Gastroesophageal sphincter (tissue), 3 donors: ENCODE data around the gene KAZN.

Source experiments
- POLR2A ChIP-seq, 2 donors: fragments of 450-650 bp; IDR thresholded peaks; one replicate each; pipeline ENCODE4 v1.6.1; 2017; ENCODE audit warnings: antibody characterized with exemption in 2 of 2, mild to moderate bottlenecking in 2 of 2, moderate library complexity in 1 of 2
- TF ChIP-seq, protein P1 (sequence below), 4 experiments: fragments of 200-600 bp in 2 of 4; fragments of 450-650 bp in 2 of 4; sonication (generic) in 1 of 4; IDR thresholded peaks; one replicate each; pipeline ENCODE4 v1.5.1; 2017 to 2019; ENCODE audit warnings: antibody characterized with exemption in 4 of 4, mild to moderate bottlenecking in 2 of 4, moderate library complexity in 2 of 4

DNA sequence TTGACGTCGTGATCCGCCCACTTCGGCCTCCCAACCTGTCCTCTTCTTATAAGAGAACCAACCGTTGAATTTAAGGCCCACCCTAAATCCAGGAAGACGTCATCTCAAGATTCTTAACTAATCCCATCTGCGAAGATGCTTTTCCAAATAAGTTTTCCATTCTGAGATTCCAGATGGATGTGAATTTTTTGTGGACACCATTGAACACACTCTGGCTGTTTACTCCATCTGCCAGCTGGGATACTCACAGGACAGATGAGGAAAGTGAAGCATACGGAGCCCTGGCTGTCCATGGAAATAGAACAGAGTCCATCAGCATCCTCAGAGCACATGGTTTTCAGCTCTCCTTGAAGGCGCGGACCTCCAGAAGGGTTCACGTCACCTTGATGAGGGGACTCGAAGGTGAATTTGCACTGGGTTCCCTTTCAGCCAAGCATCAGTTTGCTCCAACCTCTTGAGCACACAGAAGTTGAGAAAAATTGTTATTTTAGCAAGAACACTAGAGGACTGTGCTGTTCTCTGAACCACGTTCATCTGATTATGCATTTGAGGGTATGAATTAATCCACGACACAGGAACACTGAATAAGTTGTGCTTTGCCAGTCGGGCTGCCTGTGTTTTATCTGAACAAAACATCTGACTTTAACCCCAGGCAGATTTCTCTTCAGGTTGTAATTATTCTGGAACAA, 68.6 kb downstream of the KAZN start:
- TF ChIP-seq, protein P1, sequence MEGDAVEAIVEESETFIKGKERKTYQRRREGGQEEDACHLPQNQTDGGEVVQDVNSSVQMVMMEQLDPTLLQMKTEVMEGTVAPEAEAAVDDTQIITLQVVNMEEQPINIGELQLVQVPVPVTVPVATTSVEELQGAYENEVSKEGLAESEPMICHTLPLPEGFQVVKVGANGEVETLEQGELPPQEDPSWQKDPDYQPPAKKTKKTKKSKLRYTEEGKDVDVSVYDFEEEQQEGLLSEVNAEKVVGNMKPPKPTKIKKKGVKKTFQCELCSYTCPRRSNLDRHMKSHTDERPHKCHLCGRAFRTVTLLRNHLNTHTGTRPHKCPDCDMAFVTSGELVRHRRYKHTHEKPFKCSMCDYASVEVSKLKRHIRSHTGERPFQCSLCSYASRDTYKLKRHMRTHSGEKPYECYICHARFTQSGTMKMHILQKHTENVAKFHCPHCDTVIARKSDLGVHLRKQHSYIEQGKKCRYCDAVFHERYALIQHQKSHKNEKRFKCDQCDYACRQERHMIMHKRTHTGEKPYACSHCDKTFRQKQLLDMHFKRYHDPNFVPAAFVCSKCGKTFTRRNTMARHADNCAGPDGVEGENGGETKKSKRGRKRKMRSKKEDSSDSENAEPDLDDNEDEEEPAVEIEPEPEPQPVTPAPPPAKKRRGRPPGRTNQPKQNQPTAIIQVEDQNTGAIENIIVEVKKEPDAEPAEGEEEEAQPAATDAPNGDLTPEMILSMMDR (IDR thresholded peaks at IDR 0.05): no peak
- TF ChIP-seq POLR2A (IDR thresholded peaks at IDR 0.05): no peak
